Vagina (tissue), 2 donors: ENCODE data around the gene CD86.

Experiments
- POLR2A ChIP-seq, 2 donors: fragments of 450-650 bp; IDR thresholded peaks; one replicate each; pipeline ENCODE4 v1.6.1; 2017; ENCODE audit warnings: antibody characterized with exemption in 2 of 2, mild to moderate bottlenecking in 2 of 2, moderate library complexity in 2 of 2
- POLR2AphosphoS5 ChIP-seq, 2 donors: sonication (generic); formaldehyde crosslinking; IDR thresholded peaks; one replicate each; pipeline ENCODE4 v1.9.0; 2017; ENCODE audit warnings: antibody characterized with exemption in 2 of 2, mild to moderate bottlenecking in 2 of 2, low read depth in 1 of 2; ENCODE audit not compliant: insufficient read depth in 1 of 2
- TF ChIP-seq, protein P1 (sequence below), 3 experiments: fragments of 450-650 bp in 2 of 3; fragments of 200-600 bp in 1 of 3; sonication (generic) in 1 of 3; IDR thresholded peaks; one replicate each; pipeline ENCODE4 v1.5.1; 2017 to 2019; ENCODE audit warnings: antibody characterized with exemption in 3 of 3, mild to moderate bottlenecking in 2 of 3, moderate library complexity in 2 of 3

DNA sequence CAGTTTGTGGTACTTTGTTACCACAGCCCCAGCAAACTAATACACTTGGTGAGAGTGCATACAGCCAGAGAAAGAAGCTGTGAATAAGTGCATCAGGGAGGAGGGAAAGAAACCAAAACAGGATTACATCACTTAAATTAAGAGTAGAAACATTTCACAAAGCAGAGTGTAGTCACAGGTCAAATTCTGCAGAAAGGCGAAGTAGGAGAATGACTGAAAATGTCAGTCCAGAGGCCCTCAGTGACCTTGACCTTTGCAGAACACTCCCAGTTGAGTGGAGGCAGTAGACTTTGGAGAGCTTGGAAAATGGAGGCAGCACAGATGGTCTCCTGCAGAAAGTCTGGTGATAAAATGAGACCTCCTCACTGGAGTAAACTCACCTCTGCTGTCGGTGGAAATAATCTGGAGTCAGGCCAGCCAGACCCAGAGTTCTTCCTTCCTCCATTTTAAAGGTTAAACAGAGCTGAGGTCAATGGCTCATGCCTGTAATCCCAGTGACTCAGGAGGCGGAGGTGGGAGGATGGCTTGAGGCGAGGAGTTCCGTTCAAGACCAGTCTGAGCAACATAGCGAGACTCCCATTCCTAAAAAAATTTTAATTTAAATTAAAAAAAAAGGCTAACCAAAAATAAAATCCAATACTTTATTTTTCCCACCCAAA is 5.0 kb downstream of the CD86 start:
- TF ChIP-seq, protein P1, sequence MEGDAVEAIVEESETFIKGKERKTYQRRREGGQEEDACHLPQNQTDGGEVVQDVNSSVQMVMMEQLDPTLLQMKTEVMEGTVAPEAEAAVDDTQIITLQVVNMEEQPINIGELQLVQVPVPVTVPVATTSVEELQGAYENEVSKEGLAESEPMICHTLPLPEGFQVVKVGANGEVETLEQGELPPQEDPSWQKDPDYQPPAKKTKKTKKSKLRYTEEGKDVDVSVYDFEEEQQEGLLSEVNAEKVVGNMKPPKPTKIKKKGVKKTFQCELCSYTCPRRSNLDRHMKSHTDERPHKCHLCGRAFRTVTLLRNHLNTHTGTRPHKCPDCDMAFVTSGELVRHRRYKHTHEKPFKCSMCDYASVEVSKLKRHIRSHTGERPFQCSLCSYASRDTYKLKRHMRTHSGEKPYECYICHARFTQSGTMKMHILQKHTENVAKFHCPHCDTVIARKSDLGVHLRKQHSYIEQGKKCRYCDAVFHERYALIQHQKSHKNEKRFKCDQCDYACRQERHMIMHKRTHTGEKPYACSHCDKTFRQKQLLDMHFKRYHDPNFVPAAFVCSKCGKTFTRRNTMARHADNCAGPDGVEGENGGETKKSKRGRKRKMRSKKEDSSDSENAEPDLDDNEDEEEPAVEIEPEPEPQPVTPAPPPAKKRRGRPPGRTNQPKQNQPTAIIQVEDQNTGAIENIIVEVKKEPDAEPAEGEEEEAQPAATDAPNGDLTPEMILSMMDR (IDR thresholded peaks at IDR 0.05), result no peak
- TF ChIP-seq POLR2A (IDR thresholded peaks at IDR 0.05) (no peak), POLR2AphosphoS5 (IDR thresholded peaks at IDR 0.05; ENCODE audit: insufficient read depth in 1 of 2, low read depth in 1 of 2) (no peak)
